G401.6 (cell line): Measurements from ENCODE around the gene TMEM191C.
"Not testable (repeated sequence)": the region's sequence is repeated elsewhere in the genome, so short reads cannot be mapped to it uniquely, and the experiment has no call there.

Experiments used
- FAIRE-seq: peaks from 2 replicates; lab custom pipeline; 2012; peaks lifted over from hg19 to GRCh38; lab: Jason Lieb, UNC

TMEM191C gene

DNA sequence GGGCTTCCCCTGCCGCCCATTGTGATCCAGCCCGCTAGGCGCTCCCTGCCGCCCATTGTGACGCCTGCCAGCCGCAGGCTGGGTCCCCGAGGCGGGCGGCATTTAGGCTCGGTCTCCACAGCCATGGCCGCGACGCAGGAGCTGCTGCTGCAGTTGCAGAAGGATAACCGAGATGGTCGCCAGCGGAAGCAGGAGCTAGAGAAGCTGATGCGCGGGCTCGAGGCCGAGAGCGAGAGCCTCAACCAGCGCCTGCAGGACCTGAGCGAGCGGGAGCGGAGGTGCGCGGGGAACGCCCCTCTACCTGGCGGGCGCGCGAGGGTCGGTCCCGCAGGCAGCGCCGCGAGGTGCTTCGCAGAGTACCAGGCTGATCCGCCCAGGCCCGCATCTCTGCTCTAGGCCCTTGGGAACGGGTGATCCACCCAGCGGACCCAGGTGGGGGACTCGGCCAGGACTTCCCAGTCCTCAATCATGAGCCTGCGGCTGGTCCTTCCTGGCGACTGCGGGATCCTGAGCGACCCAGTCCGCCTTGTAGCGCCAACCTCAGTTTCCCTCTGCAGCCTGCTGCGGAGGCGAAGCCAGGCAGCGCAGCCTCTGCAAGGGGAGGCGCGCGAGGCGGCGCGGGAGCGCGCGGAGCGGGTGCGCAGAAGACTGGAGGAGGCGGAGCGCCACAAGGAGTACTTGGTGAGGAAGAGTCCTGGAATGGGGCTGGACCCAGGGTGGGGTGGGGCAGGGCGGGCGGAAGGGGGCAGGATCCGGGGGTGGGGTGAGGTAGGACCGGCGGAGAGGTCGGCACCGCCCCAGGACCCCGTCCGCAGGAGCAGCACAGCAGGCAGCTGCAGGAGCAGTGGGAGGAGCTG is at the start of gene TMEM191C:
TSS of gene TMEM191C (plus strand) at position 51 of the 857 bp plus-strand sequence. CDS start at position 124, 73 bp downstream.
- not testable (repeated sequence) for FAIRE-seq

DNA sequence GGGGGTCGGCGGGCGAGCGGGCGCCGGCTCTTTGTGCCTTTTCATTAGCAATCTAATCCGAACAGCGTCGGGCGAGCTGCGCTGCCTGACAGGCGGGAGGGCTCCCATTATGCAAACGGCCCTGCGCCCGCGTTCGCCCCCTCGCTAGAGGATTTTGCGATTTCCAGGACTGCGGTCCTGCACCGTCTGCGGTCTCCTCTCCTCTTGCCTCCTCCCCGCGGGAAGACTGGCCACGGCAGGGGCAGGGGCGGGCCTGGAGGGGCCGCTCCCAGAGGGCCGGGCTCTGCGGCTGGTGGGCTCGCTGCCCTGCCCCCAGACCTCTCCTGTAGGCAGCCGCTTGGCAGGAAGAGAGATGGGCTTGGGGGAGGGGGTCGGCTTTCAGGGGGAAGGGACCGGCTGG is 49.3 kb upstream of the TMEM191C start:
- FAIRE-seq, result not testable (repeated sequence)

DNA sequence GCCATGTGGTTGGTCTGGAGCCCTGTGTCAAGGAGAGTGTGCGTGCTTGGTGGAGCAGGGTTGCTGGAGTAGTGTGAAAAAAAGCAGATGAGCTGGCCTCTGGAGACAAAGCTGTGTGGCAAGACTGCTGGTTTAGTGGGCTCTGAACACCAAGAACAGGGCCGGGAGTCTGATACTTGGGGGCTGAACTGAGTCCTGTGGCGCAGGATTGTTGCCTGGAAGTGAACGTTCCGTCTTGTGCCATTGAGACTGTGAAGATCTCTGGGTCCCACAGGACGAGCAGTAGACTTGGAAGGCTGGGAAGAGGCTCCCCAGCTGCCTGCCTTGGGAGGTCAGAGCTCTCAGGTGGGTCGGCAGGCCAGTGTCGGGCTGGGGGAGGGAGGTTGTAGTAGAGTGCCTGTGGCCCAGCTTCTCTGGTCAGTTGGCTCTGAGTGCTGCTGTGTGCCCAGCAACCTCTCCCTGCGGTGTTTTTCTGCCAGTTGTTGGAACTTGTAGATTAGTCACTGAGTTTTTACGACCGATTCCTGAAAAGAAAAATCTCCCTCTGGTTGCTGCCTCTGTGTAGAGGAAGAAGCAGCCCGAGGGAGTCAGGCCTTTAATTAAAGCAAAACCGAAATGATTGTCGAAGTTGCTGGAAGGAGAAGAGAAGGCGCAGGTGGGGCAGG is 48.1 kb upstream of the TMEM191C start:
- FAIRE-seq, result not testable (repeated sequence)

DNA sequence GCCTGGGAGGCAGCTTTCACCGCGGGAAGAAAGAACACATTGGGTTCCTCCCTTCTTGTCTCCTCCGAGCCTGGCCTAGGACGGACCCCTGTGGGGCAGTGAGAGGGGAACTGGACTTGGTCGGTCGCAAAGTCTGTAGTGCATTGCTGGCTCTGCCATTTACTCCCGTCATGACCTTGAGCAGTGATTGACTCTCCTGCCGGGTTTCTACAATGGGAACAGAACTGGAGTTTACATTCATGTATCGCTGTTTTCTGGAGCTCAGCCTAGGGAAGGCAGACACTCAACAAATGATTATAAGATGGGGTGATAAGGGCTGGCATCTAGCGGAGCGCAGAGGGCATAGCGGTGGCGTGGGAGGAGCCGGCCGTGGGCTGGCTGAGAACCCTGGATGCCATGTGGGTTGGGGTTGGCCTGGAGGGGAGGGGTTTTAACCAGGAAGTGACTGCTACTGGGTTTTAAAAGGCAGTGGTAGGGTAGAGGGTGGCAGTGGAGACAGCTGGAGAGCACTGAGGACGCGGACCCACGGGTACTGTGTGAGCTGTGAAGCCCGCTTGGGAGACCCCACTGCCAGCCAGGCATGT is 46.9 kb upstream of the TMEM191C start:
- FAIRE-seq, result not testable (repeated sequence)

DNA sequence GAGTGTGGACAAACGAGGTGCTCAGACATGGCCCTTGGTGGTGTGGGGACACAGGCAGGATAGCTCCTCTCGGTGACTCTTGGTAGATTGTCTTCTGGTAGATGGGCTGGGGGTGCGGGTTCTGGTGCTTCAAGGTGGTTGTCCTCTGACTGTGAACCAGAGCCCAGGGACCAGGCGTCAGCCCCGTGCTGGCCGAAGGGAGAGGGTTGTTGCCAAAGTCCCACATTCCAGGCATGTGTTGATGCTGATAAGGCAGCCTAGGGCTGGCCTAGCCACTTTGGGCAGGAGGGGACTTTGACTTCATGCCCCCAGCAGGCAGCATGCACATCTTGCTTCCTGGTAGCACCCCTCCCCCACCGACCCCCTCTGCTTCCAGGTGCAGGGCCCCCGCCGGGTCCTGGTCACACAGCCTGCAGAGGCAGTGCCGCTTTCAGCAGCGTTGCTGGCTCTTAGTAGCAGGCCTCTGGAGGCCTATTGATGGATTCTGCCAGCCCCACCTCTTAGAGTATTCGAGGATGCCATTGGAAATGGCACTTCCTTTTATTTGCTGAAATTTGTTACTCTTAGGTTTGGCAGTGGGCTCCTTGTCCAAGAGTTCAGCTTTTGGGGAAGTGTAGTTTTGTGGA is 43.0 kb upstream of the TMEM191C start:
- not testable (repeated sequence) for FAIRE-seq

DNA sequence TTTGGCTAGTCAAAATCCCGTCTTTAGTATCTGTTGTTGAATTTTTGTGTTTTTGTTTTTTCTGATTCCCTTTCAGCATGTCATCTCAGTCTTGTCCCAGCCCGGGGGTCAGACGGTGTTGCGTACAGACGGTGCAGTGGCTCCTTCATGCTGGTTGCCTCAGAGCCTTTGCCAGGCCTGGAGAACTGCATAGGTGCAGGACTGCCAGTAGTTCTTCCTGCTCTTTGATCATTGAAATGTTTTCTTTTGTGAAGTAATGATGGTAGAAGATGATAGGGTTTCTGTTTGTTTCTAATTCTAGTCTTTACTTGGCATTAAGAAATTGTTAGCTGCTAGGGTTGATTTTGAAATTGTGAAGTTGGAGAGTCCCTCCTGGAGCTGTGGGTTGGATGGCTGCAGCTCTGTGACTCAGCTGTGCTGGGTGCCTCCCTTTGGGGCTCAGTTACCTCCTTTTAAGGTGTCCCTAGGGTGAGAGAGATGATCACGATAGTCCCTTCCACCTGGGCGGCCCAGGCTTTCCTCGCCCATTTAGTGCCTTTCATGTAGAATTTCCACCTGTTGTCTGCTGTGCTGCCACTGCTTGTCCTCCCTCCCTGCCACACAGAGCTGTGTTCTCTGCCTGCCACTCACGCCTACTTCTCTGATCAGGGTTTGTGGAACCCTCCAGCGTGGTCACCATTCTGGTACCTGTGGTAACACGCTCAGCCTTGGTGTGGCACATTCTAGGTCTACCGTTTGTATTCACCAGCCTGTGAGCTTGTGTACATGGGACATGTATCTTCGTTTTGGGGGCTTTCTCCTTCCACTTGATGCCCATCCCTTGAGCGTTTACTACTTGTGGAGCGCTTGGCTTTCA is 32.6 kb upstream of the TMEM191C start:
- FAIRE-seq, result not testable (repeated sequence)

DNA sequence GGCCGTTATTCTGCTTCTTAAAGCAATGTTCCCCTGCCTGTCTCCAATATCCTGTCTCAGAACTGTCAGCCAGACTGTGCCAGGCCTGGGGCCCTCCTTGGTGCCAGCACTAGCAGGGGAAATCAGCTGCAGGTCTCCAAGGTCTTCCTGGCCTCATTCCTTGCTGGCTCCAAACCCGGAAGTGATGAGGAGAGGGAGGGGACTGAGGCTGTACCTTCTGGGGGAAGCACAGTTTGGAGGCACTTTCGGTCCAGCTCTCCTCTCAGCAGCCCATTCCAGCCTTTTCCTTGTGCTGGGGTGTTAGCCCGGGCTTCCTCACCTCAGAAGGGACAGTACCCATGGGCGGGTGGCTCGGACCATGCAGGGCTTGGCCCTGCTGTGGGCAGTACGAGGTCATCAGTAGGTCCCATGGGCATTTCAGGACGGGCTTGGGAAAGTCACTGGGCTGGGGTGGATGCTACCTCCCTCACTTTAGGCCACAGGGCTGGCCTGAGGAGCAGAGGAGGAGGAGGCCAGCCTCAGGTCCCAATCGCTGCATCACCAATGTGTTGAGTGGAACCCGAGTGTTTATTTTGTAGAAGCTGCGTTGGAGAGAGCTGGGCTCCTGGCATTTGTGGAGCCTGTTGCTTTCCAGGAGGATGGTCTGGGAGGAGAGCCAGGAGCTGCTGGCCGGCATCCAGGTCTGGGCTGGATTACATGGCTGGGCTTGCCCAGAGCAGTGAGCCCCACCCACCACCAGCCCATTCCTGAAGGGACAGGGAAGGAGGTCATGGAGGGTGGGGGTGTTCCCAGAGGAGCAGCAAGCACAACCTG is 31.0 kb upstream of the TMEM191C start:
- not testable (repeated sequence) for FAIRE-seq

DNA sequence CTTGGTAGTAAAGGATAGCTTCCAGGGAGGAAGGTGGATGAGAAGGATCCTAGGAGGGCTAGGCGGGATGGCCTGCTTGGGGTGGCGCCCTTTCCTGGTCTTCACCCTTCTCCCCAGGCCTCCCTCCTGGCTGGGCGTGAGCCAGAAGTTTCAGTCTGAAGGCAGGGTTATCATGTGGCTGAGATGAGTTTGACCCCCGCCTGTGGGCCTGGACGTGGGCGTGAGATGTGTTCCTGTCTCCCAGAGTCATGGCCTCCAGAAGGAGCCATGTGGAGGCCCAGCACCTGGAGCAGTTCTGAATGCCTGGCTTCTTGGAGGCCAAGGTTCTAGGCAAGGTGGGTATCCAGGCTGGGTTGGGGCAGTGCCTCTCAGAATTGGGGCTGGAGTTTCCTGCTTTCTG is 29.2 kb upstream of the TMEM191C start:
- FAIRE-seq, result not testable (repeated sequence)

DNA sequence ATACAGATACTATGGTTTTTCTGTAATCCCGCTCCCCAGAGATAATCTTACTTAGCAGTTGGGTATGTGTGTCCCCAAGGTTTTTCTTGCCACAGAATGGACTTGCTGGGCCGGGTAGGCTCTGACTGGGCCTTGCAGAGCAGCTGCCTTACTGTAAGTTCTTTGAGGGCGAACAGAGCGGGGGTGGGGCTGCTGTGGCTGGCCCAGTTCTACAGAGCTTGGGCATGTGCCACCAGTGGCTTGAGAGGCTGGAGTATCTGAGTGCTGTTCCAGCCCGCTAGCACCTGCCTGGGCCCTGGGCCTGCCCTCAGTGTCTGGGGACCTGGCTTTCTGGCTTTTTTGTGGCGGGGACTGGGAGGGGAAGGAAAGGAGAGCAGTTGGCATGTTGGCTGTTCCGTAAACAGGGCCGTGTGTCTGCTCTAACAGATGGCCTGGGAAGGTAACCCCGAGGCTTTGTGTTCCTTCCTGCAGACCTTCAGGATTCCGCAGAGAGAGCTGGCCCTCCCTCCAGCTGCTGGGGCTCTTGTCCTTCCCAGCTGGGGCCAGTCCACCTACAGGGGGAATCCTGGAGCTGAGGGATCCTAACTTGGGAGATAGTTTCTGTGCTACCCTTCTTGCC is 27.1 kb upstream of the TMEM191C start:
- FAIRE-seq, result not testable (repeated sequence)

DNA sequence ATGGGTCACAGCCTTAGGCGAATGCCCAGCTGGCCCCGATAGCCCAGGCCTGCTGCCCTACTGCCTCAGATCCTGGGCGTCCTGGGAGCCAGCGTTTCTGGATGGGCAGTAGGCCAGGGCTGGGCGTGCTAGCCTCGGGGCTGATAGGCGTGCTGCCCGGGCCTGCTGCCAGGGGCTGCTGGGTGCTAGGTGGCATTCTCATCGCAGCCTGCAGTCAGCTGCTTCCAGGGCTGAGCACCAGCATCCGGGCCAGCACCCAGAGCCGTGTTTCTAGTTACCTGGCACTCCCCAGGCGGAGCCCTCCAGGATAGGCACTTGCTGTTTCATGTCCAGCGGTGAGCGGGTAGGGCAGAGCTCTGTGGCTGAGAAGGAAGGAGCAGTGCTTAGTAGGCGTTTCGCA is 26.5 kb upstream of the TMEM191C start:
- FAIRE-seq, result not testable (repeated sequence)

DNA sequence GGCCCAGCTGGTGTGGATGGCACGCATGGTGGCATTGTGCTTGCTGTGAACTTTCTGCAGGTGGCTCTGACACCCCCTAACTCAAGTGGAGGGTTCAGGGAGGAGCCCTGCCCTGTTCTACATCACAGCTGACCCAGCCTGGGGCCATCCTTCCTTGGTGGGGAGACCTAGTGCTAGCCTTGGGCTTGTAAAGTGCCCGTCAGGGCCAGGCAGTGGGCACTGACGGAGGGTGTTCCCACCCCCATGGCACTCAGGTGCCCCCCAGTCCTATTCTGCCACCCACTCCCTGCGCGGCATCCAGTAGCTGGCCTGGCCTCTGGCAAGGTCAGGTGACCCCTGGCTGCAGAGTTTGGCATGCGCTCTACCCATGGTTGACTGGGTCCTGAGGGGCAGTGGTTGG is 26.0 kb upstream of the TMEM191C start:
- not testable (repeated sequence) for FAIRE-seq

DNA sequence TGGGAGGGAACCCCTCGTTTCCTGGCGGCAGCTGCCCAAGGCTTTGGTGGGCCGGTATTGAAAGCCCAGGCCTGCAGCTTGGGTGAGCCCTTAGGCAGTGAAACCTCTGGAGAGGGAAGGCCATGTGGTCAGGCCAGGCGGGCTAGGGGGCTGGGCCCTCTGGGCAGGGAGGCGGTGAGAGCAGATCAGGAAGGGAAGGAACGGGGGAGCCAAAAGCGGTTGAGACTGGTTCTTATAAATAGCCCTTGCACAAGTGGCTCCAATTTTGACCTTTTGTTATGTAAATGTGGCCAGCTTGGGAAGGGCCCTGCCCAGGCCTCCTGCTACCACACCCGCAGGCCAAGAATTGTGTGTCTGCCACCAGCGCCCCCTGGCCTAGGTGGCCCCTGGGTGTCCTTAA is 25.1 kb upstream of the TMEM191C start:
- not testable (repeated sequence) for FAIRE-seq

DNA sequence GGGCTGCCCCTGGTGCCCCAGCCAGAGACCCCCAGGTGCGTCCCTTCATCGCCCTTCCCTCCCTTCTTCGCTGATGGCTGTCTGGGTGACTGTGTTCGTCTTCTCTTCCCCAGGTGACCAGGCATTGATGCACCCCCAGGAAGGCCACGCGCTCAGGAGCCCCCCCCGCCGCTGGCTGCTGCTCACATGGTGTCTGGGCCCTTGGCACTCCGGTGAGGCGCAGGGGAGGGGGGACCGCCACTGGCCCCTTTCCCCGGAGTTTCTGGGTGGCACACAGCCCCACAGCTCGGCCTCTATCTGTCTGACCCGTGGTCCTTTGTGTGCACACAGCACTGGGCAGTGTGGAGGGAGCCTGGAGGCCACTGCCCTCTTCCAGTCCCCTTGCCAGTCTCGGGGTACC is 24.5 kb upstream of the TMEM191C start:
- FAIRE-seq, result not testable (repeated sequence)

DNA sequence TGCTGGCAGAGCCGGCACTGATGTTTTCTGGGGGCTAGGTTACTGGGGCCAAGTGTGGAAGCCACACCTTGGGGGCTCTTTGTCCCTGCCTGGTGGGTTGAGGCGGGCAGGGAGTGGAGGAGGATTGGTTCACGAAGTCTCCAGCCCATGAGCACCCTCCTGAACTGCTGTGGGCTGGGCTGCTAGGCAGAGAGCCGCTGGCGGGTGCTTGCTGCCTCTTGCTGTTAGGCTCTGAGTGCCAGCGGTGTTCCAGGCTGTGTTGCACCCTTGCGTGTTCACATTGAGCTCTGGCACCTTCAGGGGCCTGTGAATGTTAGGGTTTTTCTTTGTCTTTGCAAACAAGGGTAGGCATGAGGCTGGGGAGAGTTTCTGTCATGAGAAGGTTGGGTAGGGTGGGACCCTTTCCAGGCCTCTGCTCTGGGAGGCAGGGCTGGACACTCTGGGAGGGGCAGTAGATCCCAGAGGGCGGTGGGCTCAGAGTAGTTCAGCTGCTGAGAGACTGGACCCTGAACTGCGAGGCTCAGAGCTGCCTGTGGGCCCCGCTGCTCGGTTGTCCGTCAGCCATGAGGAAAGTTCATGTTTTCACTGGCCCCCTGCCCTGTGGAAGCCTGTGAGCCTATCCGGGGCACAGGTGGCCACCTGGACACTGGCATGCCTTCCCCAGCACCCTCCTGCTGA is 24.0 kb upstream of the TMEM191C start:
- no peak for FAIRE-seq

DNA sequence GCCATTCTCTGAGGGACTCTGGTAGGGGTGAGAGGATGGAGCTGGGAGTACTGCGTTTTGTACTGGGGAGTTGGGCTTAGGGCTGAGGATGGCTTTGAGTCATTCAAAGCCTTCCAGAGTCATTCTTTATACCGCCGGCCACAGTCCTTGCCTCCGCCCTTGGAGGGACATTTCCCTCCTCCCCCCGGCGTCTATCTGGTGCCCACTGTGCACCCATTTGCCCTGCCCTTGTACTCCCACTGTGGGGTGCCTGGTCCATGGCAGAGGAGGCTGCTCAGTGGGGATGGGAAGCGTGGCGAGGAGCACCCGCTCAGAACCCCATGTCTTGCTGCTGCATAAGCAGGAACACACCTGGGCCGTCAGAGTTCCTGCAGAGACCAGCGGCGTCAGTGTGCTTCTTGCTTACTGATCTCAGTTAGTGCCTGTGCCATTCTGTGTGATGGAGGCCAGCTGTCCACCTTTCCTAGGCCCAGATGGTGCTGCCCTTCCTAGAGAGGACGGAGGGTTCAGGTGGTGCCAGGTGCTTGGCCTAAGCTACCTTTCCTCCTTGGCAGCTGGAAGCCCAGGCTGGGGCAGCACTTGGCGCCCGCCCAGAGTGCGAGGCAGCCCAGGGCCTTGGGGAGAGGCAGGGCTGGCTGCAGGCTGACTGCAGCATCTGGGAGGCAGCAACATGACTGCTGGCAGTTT is 23.3 kb upstream of the TMEM191C start:
- no peak for FAIRE-seq

DNA sequence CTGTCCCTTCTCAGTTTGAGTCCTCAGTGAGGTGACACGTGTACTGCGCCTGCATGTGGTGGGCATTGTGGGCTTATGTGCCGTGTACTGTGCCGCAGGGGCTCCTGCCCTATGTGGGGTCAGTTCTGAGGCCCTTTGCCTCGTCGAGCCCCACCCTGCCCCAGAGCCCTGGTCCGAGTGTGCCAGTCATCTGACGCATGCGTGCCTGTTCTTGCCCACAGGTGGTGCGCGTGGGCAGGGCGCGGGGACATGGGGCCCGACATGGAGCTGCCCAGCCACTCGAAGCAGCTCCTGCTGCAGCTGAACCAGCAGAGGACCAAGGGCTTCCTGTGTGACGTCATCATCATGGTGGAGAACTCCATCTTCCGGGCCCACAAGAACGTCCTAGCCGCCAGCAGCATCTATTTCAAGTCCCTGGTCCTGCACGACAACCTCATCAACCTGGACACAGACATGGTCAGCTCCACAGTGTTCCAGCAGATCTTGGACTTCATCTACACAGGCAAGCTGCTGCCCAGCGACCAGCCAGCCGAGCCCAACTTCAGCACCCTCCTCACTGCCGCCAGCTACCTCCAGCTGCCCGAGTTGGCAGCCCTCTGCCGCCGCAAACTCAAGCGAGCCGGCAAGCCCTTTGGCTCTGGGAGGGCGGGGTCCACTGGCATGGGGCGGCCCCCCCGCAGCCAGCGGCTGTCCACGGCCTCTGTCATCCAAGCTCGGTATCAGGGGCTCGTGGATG is 22.3 kb upstream of the TMEM191C start:
- FAIRE-seq, result no peak

DNA sequence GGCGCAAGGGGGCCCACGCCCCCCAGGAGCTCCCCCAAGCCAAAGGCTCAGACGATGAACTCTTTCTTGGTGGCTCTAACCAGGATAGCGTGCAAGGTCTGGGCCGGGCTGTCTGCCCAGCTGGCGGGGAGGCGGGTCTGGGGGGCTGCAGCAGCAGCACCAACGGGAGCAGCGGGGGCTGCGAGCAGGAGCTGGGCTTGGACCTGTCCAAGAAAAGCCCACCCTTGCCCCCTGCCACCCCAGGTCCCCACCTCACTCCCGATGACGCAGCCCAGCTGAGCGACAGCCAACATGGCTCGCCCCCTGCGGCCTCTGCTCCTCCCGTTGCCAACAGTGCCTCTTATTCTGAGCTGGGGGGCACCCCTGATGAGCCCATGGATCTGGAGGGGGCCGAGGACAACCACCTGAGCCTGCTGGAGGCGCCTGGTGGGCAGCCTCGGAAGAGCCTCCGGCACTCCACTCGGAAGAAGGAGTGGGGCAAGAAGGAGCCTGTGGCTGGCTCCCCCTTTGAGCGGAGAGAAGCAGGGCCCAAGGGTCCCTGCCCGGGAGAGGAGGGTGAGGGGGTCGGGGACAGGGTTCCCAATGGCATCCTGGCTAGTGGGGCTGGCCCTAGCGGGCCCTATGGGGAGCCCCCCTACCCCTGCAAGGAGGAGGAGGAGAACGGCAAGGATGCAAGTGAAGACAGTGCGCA is 21.6 kb upstream of the TMEM191C start:
- FAIRE-seq, result no peak
